K562 (cell line): Measurements from ENCODE around the gene ASB10. TPM values are rescaled to one million over a fixed set of nuclear protein-coding genes. Genes with fewer than 3 reads are reported as not detected.

Experiments
- DMBX1 ChIP-seq: fragments of 250-450 bp; sonication (Bioruptor Pico); IDR thresholded peaks from 2 replicates; pipeline ENCODE4 v1.8.0; 2022; ENCODE audit warnings: inconsistent platforms, mild to moderate bottlenecking, moderate library complexity, borderline replicate concordance
- E4F1 ChIP-seq: fragments of 250-450 bp; sonication (Bioruptor Pico); IDR thresholded peaks from 2 replicates; pipeline ENCODE4 v1.5.0; 2021; ENCODE audit warnings: mild to moderate bottlenecking, borderline replicate concordance
- ETS1 ChIP-seq: conservative IDR thresholded peaks from 2 replicates; pipeline ENCODE4 v1.6.1; 2011; ENCODE audit warnings: low read depth, mild to moderate bottlenecking, low read length; ENCODE audit not compliant: control insufficient read depth
- HES1 ChIP-seq: fragments of 450-650 bp; IDR thresholded peaks from 2 replicates; pipeline ENCODE4 v1.6.1; 2016; ENCODE audit warnings: low read depth, mild to moderate bottlenecking, moderate library complexity
- TEAD4 ChIP-seq, 2 experiments: sonication (generic) in 1 of 2; formaldehyde crosslinking in 1 of 2; IDR thresholded peaks; 2 replicates each; pipeline versions ENCODE4 v1.6.1 to v1.8.0; 2012 to 2022; ENCODE audit warnings: borderline replicate concordance in 1 of 2, inconsistent platforms in 1 of 2, low read length in 1 of 2, mild to moderate bottlenecking in 1 of 2, missing genetic modification reagents in 1 of 2
- U2AF2 ChIP-seq: fragments of 200-400 bp; formaldehyde crosslinking; optimal IDR thresholded peaks from 2 replicates; pipeline ENCODE3; 2017; ENCODE audit warnings: low read depth, mild to moderate bottlenecking, low read length
- ZBTB11 ChIP-seq, 3 experiments: fragments of 200-800 bp in 1 of 3; fragments of 250-450 bp in 1 of 3; fragments of 450-650 bp in 1 of 3; sonication (Bioruptor Pico) in 1 of 3; sonication (Bioruptor generic) in 1 of 3; formaldehyde crosslinking in 1 of 3; IDR thresholded peaks; 2 replicates each; pipeline versions ENCODE4 v1.6.1 to v1.8.0; 2016 to 2022; ENCODE audit warnings: mild to moderate bottlenecking in 2 of 3, missing genetic modification characterization in 2 of 3, missing compliant biosample characterization in 1 of 3, moderate library complexity in 1 of 3
- ZKSCAN8 ChIP-seq: fragments of 200-800 bp; sonication (Bioruptor generic); IDR thresholded peaks from 2 replicates; pipeline ENCODE4 v1.6.1; 2016; ENCODE audit warnings: missing genetic modification characterization, missing compliant biosample characterization
- ZNF311 ChIP-seq: fragments of 250-450 bp; sonication (Bioruptor Pico); IDR thresholded peaks from 2 replicates; pipeline ENCODE4 v1.4.0; 2020; ENCODE audit warnings: mild to moderate bottlenecking, moderate library complexity
- ZNF655 ChIP-seq: fragments of 250-450 bp; sonication (Bioruptor Pico); IDR thresholded peaks from 2 replicates; pipeline ENCODE4 v1.5.0; 2021
- polyA plus RNA-seq, 8 experiments: library from polyadenylated mRNA; depleted of rRNA in 4 of 8; stranded (reverse) in 5 of 8; unstranded in 3 of 8; fragments of >200 nt; fragmentation: Nextera tagmentation in 2 of 8; fragmentation: Illumina TruSeq in 1 of 8; extraction: Ambion mirVana in 2 of 8; extraction: Trizol in 1 of 8; gene quantifications; 2 replicates each; pipeline versions ENCODE4 v1.2.1 to v1.2.3, GENCODE V29; 2011 to 2014; ENCODE audit warnings: inconsistent platforms in 1 of 8, missing spikeins in 1 of 8
- total RNA-seq, 7 experiments: library from RNA; depleted of rRNA in 6 of 7; stranded (reverse); fragments of >200 nt in 6 of 7; fragmentation: Illumina TruSeq in 2 of 7; extraction: Trizol in 2 of 7; gene quantifications; 2 replicates each; pipeline versions ENCODE4 v1.2.1 to v1.2.3, GENCODE V29; 2011 to 2021; ENCODE audit warnings: low replicate concordance in 1 of 7
- TF ChIP-seq, protein P1 (sequence below): IDR thresholded peaks from 2 replicates; pipeline ENCODE4 v1.6.1; 2014; ENCODE audit warnings: antibody characterized with exemption

ASB10 gene
- total and polyA plus RNA-seq, 9 of the 15 experiments (the other 6 are each of a cell fraction or from before 2014, with no cell fraction given) = not detected

GRCh38 chr7:151226875-151227782, 40.1 kb upstream of the ASB10 start, which contains the start of gene ABCF2 (continued):
- TF ChIP-seq ETS1 (peak; percentile 96), ZBTB11 (CRISPR knock-in tag; IDR thresholded peaks at IDR 0.05) (peak in 1 of 3 experiments; percentile 73; a peak in 2 of 6 replicates), ZNF655 (CRISPR knock-in tag) (no peak), U2AF2 (no peak), TEAD4 (IDR thresholded peaks at IDR 0.05; ENCODE audit: low read length) (peak; percentile 44; the same call in 1 of the 2 replicates), TEAD4 (CRISPR knock-in tag; IDR thresholded peaks at IDR 0.05; ENCODE audit: borderline replicate concordance) (no peak), DMBX1 (peak; percentile 68; the same call in 1 of the 2 replicates), E4F1 (CRISPR knock-in tag) (no peak), ZKSCAN8 (CRISPR knock-in tag) (no peak), HES1 (no peak), ZNF311 (CRISPR knock-in tag) (no peak)
- TF ChIP-seq, protein P1, sequence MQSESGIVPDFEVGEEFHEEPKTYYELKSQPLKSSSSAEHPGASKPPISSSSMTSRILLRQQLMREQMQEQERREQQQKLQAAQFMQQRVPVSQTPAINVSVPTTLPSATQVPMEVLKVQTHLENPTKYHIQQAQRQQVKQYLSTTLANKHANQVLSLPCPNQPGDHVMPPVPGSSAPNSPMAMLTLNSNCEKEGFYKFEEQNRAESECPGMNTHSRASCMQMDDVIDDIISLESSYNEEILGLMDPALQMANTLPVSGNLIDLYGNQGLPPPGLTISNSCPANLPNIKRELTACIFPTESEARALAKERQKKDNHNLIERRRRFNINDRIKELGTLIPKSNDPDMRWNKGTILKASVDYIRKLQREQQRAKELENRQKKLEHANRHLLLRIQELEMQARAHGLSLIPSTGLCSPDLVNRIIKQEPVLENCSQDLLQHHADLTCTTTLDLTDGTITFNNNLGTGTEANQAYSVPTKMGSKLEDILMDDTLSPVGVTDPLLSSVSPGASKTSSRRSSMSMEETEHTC = no peak
